Activated naive CD4-positive, alpha-beta T cell treated with anti-CD3 and anti-CD28 coated beads, Interleukin-2, amount 50 U/mL, for 72 hours (primary cell): ENCODE results near the gene RNF11. TPM values are rescaled to one million over a fixed set of nuclear protein-coding genes. Genes with fewer than 3 reads are reported as not detected.

Source experiments
- ATAC-seq, 2 donors: fragments of 150-1000 bp; cut with Tn5 transposase; 2 replicates each; pipeline ENCODE4 v1.10.0; 2021; ENCODE audit warnings: mild to moderate bottlenecking in 2 of 2, moderate library complexity in 2 of 2
- DNase-seq, 2 donors: peaks; one replicate each; pipeline ENCODE4 v3.0.0; 2021 to 2022; ENCODE audit warnings: low spot score in 2 of 2
- H3K27ac Mint-ChIP-seq, 2 donors: one replicate each; pipeline ENCODE4 v1.8.0; 2022; ENCODE audit warnings: mild to moderate bottlenecking in 2 of 2, mixed read lengths in 2 of 2
- H3K36me3 Mint-ChIP-seq, 2 donors: one replicate each; pipeline ENCODE4 v1.8.0; 2022; ENCODE audit warnings: mixed read lengths in 2 of 2
- H3K9me3 Mint-ChIP-seq, 2 donors: one replicate each; pipeline ENCODE4 v1.8.0; 2022; ENCODE audit warnings: mixed read lengths in 2 of 2
- total RNA-seq, 2 donors: library from RNA; stranded (reverse); gene quantifications; one replicate each; pipeline ENCODE4 v1.2.3, GENCODE V29; 2022

The RNF11 gene, protein sequence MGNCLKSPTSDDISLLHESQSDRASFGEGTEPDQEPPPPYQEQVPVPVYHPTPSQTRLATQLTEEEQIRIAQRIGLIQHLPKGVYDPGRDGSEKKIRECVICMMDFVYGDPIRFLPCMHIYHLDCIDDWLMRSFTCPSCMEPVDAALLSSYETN
- total RNA-seq = 10 to 100 TPM; 22.2 to 26.6 TPM

DNA sequence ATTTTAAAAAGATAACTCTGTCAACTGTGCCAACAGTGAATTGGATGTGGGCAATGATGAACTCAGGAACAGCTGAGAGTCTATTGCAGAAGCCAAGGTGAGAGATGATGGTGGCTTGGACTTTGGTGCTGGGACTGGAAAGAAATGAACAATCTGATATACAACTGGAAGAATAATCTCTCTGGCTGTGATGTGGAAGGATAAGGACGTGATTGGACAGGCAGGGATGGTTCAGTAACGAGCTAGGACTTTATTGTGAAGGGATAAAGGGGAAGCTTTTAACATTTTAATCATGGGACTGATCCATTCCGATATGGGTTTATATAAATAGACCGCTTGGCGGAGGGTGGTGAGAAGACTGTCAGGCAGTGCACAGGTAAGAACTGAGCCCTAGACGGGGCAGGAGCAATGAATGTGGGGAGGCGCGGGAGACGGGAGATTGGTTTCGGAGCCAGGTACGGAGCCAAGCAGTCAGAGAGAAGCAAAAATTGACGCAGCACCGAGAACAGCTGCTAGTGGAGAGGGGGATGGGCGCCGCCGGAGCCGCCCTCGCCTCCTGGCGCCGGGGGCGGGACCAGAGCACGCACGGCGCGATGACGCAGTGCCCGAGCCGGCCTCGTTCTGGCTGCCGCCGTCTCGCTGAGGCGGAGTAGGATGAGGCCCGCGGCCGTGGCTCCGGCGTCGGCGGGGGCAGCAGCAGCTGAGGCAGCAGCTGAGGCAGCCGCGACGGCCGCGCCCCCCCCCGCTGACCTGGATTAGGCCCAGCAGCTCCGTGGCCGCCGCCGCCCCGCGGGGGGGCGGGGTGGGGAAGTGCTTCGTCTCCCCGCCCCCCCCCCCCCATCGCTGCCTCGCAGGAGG is at the start of gene RNF11:
RNF11 (plus strand) TSS at position 601 of the 858 bp plus-strand sequence. CDS start 484 bp downstream, outside the sequence.
- Mint-ChIP-seq H3K36me3 (no peaks in the 10 kb centered on the region), H3K27ac (peak within 1 kb of the TSS in 1 of 2 donors; percentile 91), H3K9me3 (no peaks in the 10 kb centered on the region)
- peak; percentile 92 to 93 for DNase-seq
- ATAC-seq = peak; percentile 96 to 97

DNA sequence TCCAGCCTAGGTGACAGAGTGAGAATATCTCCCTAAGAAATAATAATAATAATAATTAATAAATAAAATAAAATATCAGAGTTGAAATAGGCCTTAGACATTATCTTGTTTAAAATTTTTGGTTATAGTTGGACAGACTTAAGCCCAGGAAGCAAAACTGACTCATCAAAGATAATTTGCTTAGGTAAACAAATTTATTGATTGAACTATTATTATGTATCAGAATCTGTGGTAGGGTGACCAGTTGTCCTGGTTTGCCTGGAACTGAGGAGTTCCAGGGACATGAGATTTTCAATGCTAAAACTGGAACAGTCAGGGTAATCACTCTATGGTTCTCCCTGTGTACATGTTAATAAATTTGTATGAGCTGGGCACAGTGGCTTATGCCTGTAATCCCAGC is 47.8 kb upstream of the RNF11 start:
- no peak for ATAC-seq

DNA sequence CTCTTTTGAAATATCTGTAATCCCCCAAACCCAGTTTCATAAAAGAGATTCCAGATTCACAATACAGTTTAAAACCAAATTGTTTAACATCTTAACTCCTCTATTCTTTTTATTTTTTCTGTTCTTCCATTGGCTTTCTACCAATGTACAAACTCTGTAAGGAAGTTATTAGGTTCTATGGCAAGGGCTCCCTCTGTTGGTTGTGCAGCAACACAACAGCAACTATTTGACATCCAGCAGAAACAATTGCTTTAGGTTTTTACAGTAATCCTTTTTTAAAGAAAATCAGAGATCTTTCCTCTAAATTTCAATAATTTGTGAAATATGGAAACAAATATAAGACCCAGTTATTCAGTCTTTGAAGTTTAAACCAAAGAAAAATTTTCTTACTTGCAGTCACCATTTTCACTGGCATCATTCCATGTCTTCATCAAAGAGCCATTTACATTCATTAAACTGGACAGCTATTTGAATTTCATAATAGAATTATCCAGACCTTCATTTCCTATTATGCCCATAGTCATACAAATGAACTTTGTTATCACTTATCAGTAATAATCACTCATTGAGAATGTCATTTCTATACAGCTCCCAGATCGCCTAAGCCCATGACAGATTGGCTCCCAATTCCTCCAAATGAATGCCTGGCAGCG is 46.5 kb upstream of the RNF11 start:
- no peaks in the 10 kb centered on the region for H3K9me3 Mint-ChIP-seq
- DNase-seq (peak in 1 of 2 donors; percentile 48), ATAC-seq (peak in 1 of 2 donors; percentile 55)
- H3K27ac Mint-ChIP-seq = no peak overlapping the region
- no peaks in the 10 kb centered on the region for H3K36me3 Mint-ChIP-seq

More for the DNA sequence above, 47.8 kb upstream of the RNF11 start:
- Mint-ChIP-seq H3K36me3 (no peaks in the 10 kb centered on the region), H3K9me3 (no peaks in the 10 kb centered on the region), H3K27ac (no peak overlapping the region)
- no peak for DNase-seq

DNA sequence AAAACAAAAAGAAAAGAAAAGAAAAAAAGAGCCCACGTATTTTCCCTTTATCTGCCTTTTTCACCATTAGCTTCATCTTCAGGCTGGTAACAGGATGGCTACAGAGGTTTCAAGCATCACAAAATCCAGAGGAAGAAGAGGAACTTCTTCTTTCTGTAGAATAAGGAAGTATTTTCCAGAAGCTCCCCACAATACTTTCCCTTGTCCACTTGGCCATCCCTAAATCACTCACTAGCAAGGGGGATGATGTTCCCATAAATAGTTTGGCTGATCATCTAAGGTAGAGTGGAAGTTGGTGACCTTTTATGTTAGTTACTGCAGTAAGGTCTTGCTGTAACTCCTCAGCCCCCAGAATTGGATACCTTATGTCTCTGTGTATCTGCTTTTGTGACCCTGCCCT is 45.1 kb upstream of the RNF11 start:
- Mint-ChIP-seq H3K27ac (no peak overlapping the region), H3K36me3 (no peaks in the 10 kb centered on the region), H3K9me3 (no peaks in the 10 kb centered on the region)
- ATAC-seq (no peak), DNase-seq (no peak)

GRCh38 chr1:51192213-51192843 is 43.7 kb upstream of the RNF11 start:
- no peaks in the 10 kb centered on the region for H3K36me3 Mint-ChIP-seq
- H3K27ac Mint-ChIP-seq = no peak overlapping the region
- peak in 1 of 2 donors; percentile 69 for DNase-seq
- ATAC-seq = peak; percentile 28 to 52
- no peaks in the 10 kb centered on the region for H3K9me3 Mint-ChIP-seq

DNA sequence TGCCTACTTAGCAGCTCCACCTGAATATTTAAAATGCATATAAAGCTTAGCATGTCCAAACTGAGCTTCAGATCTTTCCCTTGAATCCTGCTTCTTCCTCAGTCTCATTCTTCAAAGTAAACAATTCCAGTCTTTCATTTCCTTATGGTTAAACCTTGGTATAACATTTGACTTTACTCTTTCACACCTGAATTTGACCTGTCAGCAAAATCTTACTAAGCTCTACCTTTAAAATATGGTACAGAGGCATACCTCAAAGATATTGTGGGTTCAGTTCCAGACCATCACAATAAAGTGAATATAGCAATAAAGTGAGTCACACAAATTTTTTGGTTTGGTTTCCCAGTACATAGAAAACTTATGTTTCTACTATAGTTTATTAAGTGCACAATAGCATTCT is 42.5 kb upstream of the RNF11 start:
- no peak for ATAC-seq
- no peak for DNase-seq
- no peaks in the 10 kb centered on the region for H3K9me3 Mint-ChIP-seq

DNA sequence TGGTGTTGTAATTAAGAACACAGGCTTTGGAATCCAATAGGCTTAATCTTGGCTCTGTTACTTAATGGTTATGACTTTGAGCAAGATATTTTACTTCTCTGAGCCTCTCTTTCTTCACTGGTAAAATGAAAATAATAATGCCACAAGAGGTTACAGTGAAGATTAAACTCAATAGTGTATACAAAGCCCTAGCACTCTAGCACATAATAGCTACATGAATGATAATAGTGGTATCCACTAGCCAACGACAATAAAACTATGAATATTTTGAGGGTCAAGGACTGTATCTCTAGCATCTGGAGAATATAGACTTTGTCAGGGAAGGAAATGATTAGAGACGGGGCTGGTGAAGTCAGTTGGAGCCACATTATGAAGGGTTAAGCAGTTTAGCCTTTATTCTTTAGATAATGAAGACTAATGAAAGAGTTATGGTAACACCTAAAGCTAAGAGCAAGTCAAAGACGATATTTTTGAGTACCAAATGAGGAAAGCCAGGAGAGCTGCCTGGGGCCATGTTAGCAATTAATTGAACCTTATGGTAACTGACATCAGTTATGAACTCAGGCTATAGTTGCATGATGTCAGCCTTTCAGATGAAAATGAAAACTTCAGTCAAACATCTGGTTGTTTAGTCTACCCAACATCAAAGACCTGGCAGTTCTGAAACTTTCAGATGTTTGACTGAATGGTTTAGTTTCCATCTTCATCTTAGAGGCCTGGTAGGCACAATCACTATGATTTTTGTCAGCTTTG is 32.8 kb upstream of the RNF11 start:
- no peak for DNase-seq
- no peaks in the 10 kb centered on the region for H3K36me3 Mint-ChIP-seq
- H3K9me3 Mint-ChIP-seq = no peaks in the 10 kb centered on the region
- peak; percentile 14 to 94 for ATAC-seq
- no peak overlapping the region for H3K27ac Mint-ChIP-seq

More for the DNA sequence above, 42.5 kb upstream of the RNF11 start:
- H3K27ac Mint-ChIP-seq = no peak overlapping the region
- H3K36me3 Mint-ChIP-seq = no peaks in the 10 kb centered on the region

GRCh38 chr1:51203874-51204245 is 32.2 kb upstream of the RNF11 start:
- no peaks in the 10 kb centered on the region for H3K36me3 Mint-ChIP-seq
- ATAC-seq = peak in 1 of 2 donors; percentile 53

DNA sequence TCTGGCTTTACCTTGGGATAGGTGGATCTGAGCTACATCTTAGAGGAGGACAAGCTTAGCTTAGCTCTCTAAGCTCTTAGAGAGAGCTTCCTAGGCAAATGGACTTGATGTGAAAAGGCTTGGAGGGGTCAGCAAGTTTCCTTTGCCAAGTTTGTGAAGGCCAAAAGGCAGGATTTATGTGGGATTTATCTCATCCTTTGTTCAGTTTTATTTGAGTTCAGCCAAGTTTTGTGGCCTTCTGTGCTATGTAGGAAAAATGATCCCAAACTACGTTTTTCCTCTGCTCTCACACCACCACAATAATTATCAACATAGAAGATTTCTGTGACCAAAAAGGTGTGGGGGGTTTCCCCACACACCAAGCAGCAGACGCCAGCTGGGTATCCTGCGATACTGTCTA is 26.0 kb upstream of the RNF11 start:
- no peak for DNase-seq
- ATAC-seq = no peak
- no peak overlapping the region for H3K27ac Mint-ChIP-seq

More at GRCh38 chr1:51203874-51204245, 32.2 kb upstream of the RNF11 start:
- Mint-ChIP-seq H3K9me3 (no peaks in the 10 kb centered on the region), H3K27ac (no peak overlapping the region)
- no peak for DNase-seq

DNA sequence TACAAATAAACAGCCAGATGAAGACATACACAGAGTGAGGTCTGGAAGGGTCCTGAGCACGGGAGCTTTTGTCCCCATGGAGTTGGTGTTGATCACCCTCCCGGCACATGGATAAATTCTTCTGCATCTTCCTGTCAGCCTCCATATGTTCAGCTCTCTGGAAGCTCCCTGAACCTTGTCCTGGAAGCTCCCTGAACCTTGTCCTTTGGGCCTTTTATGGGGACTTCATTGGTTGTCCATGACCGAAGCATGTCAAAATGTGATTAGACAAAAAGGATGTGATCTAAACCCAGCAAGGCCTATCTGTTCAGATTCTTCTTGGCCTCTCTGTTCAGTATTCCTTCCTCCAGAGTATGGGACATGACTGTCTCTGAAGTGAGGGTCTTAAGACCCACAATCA is 25.4 kb upstream of the RNF11 start:
- ATAC-seq (no peak), DNase-seq (no peak)
- Mint-ChIP-seq H3K36me3 (no peaks in the 10 kb centered on the region), H3K27ac (no peak overlapping the region), H3K9me3 (no peaks in the 10 kb centered on the region)

More for the DNA sequence above, 26.0 kb upstream of the RNF11 start:
- H3K9me3 Mint-ChIP-seq = no peaks in the 10 kb centered on the region
- H3K36me3 Mint-ChIP-seq = no peaks in the 10 kb centered on the region

DNA sequence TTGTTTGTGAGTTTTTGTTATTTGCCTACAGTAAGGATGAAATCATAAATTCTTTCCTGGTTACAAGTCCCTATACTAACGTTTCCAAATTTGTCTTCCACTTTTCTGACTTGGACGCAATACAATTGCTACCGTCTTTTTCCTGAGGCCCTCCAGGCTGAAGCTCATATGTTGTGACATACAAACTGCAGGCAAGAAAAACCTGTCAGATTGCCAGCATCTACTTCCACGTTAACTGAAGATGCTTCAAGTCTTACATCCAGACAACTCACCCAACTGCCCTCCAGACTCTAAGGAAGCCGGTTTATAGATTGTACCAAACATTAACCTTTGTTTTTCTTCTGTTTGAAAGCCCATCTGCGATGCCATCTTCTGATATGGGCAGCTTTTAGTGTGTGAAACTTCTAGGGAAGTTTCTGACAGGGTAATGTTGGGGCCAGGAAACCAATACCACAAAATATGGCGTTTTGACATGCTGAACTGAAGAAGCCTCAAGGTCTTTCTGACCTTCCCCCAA is 21.4 kb upstream of the RNF11 start:
- Mint-ChIP-seq H3K27ac (no peak overlapping the region), H3K36me3 (no peaks in the 10 kb centered on the region), H3K9me3 (no peaks in the 10 kb centered on the region)
- ATAC-seq (peak; percentile 28 to 65), DNase-seq (no peak)

DNA sequence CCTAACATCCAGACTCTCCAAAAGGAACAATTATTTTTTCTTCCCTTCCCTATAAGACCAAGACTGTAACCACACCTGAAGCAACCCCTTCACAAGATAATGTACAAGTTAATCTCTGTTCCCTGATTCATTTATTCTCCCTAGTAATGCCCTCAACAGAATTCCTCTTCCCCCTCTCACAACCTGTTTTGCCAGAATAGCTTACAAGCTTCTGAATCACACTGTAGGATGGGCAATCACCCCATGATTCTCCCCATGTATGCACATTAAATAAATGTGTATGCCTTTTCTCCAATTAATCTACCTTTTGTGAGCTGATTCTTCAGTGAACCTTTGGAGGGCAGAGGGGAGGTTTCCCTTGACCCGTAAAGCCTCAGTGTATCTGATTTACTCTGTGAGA is 20.9 kb upstream of the RNF11 start:
- no peaks in the 10 kb centered on the region for H3K36me3 Mint-ChIP-seq
- H3K9me3 Mint-ChIP-seq = no peaks in the 10 kb centered on the region
- H3K27ac Mint-ChIP-seq = no peak overlapping the region
- DNase-seq (no peak), ATAC-seq (no peak)

GRCh38 chr1:51216631-51217030 is 19.4 kb upstream of the RNF11 start:
- no peaks in the 10 kb centered on the region for H3K9me3 Mint-ChIP-seq
- ATAC-seq = no peak
- H3K36me3 Mint-ChIP-seq = no peaks in the 10 kb centered on the region
- no peak for DNase-seq
- H3K27ac Mint-ChIP-seq = no peak overlapping the region

DNA sequence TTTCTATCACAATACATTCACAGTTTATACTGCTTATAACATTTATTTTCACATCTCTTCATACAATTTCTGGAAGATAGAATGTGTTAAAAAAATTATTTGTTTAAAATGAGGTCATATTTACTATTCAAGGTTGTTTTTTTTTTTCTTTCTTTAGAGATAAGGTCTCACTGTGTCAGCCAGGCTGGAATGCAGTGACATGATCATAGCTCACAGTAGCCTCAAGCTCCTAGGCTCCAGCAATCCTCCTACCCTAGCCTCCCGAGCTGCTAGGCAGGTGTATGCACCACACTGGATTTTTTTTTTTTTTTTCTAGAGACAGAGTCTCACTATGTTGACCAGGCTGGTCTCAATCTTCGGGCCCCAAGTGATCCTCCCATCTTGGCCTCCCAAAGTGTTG is 19.0 kb upstream of the RNF11 start:
- DNase-seq = no peak
- ATAC-seq = no peak
- Mint-ChIP-seq H3K36me3 (no peaks in the 10 kb centered on the region), H3K9me3 (no peaks in the 10 kb centered on the region), H3K27ac (no peak overlapping the region)

- no peak for ATAC-seq
- no peaks in the 10 kb centered on the region for H3K9me3 Mint-ChIP-seq
- no peak overlapping the region for H3K27ac Mint-ChIP-seq
- no peak for DNase-seq
- H3K36me3 Mint-ChIP-seq = no peaks in the 10 kb centered on the region
Observed at GRCh38 chr1:51218570-51218969, 17.5 kb upstream of the RNF11 start.

GRCh38 chr1:51219022-51219421 is 17.1 kb upstream of the RNF11 start:
- H3K9me3 Mint-ChIP-seq = no peaks in the 10 kb centered on the region
- no peaks in the 10 kb centered on the region for H3K36me3 Mint-ChIP-seq
- no peak overlapping the region for H3K27ac Mint-ChIP-seq
- no peak for DNase-seq
- ATAC-seq = no peak
